Memory B cell (primary cell): ENCODE results near the gene ANKRD18B.
"Not testable (repeated sequence)": the region's sequence is repeated elsewhere in the genome, so short reads cannot be mapped to it uniquely, and the experiment has no call there.

ENCODE experiments used
- ATAC-seq: fragments of 150-1000 bp; cut with Tn5 transposase; 2 replicates; pipeline ENCODE4 v1.10.0; 2021; ENCODE audit warnings: low read depth, mild to moderate bottlenecking, moderate library complexity
- DNase-seq, 2 donors: peaks; one replicate each; pipeline ENCODE4 v3.0.0; 2022; ENCODE audit warnings: low spot score in 2 of 2
- H3K27ac Mint-ChIP-seq: one replicate; pipeline ENCODE4 v1.8.0; 2022; ENCODE audit warnings: mild to moderate bottlenecking, moderate library complexity, mixed read lengths
- H3K27me3 Mint-ChIP-seq: one replicate; pipeline ENCODE4 v1.8.0; 2022; ENCODE audit warnings: mixed read lengths
- H3K36me3 Mint-ChIP-seq: one replicate; pipeline ENCODE4 v1.8.0; 2022; ENCODE audit warnings: mild to moderate bottlenecking, mixed read lengths
- H3K4me1 Mint-ChIP-seq: one replicate; pipeline ENCODE4 v1.8.0; 2022; ENCODE audit warnings: mixed read lengths
- H3K4me3 Mint-ChIP-seq: one replicate; pipeline ENCODE4 v1.8.0; 2022; ENCODE audit warnings: mild to moderate bottlenecking, moderate library complexity, mixed read lengths
- H3K9me3 Mint-ChIP-seq: one replicate; pipeline ENCODE4 v1.8.0; 2022; ENCODE audit warnings: mixed read lengths

The ANKRD18B gene

DNA sequence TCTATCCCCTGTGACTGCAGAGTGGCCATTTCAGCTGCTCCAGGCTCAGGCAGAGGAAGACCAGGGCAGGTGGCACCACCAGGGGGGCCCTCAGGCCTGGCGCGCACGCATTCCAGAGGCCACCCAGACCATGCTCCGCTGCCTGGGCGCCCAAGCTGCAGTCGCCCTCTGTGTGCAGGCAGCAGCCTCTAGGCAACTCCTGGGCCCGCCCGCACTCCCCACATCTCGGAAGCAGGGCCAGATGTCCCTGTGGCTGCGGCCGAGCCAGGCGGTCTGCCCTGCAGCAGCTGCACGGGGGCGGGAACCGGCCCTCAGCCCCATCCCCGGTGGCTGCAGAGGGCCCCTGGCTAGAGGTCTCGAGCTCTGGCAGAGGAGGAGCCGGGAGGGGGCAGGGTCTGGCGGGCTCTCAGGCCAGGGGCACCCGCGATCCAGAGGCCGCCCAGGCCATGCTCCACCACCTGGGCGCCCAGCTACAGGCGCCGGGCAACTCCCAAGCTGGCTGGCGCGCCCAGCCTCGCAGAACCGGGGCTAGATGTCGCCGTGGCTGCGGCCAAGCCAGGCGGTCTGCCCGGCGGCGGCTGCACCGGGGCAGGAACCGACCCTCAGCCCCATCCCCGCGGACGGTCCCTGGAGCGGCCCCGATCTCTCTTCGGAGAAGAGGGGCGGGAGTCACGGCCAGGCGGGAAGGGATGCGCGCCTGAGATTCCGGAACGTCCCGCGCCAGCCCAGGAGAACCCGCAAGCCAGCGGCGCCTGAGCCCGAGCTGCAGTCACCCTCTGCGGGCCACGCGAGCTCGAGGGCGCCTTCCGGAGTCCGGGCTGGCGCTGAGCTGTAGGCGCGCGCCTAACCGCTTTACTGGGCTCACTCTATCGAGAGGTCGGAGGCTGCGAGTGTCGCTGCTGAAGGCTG is at the start of gene ANKRD18B:
Gene ANKRD18B, plus strand, starts transcription at position 855 of the 909 bp plus-strand sequence. CDS start 239 bp downstream, outside the sequence.
- not testable (repeated sequence) for H3K4me1 Mint-ChIP-seq, H3K36me3 Mint-ChIP-seq, H3K9me3 Mint-ChIP-seq, H3K27ac Mint-ChIP-seq
- DNase-seq: peak in 1 of 2 donors; percentile 24
- peaks cover 13% of the 10 kb centered on the region for H3K27me3 Mint-ChIP-seq
- H3K4me3 Mint-ChIP-seq: peak within 1 kb of the TSS; percentile 71
- ATAC-seq: peak; percentile 69

DNA sequence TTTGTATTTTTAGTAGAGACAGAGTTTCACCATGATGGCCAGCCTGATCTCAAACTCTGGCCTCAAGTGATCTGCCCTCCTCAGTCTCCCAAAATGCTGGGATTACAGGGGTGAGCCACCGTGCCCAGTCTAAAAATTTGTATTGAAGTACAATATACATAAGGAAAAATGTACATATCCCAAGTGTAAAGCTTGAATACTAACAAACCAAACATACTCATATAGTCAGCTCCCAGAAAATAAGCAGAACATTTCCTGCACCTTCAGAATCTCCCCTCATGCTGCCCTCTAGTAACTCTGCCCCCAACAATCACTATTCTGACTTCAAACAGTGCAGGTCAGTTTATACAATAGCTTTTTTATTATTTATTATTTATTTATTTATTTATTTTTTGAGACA is 48.7 kb upstream of the ANKRD18B start:
- peaks cover 6% of the 10 kb centered on the region for H3K36me3 Mint-ChIP-seq
- no peak overlapping the region for H3K4me3 Mint-ChIP-seq
- DNase-seq (no peak), ATAC-seq (no peak)
- H3K9me3 Mint-ChIP-seq: no peaks in the 10 kb centered on the region
- no peaks in the 10 kb centered on the region for H3K27me3 Mint-ChIP-seq
- no peak overlapping the region for H3K27ac Mint-ChIP-seq
- H3K4me1 Mint-ChIP-seq: peaks cover 4% of the 10 kb centered on the region

DNA sequence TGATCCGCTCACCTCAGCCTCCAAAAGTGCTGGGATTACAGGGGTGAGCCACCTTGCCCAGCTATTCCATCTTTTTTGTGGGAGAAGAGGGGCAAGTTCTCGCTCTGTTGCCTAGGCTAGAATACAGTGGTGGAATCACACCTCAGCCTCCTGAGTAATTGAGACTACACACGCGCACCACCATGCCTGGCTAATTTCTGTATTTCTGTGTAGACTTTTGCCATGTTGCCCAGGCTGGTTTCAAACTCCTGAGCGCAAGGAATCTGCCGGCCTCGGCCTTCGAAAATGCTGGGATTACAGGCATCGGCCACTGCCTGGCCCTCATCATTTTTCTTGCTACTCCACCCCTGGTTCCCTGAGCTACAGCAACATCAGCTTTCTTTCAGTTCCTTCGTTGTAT is 47.5 kb upstream of the ANKRD18B start:
- peaks cover 4% of the 10 kb centered on the region for H3K4me1 Mint-ChIP-seq
- H3K4me3 Mint-ChIP-seq: no peak overlapping the region
- ATAC-seq: no peak
- H3K27ac Mint-ChIP-seq: no peak overlapping the region
- no peaks in the 10 kb centered on the region for H3K9me3 Mint-ChIP-seq
- DNase-seq: no peak
- H3K36me3 Mint-ChIP-seq: peaks cover 3% of the 10 kb centered on the region
- no peaks in the 10 kb centered on the region for H3K27me3 Mint-ChIP-seq

DNA sequence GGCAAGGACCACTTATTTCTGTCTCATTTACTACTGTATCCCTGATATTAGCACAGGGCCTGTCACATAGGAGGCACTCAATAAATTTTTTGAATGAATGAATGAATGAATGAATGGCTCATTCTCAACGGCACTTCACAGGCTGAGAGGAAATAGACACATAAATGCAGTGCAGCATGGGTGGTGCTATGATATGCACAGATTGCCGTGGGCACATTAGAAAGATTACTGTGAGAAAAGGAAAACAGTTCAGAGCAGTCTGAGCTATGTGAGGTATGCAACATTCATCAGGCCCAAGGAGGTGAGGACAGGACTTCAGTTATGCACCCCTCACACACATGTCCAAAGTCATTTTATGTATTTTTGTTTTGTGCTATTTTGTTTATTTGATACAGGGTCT is 43.9 kb upstream of the ANKRD18B start:
- no peak overlapping the region for H3K27ac Mint-ChIP-seq
- no peak for ATAC-seq
- no peak overlapping the region for H3K4me3 Mint-ChIP-seq
- H3K9me3 Mint-ChIP-seq: no peaks in the 10 kb centered on the region
- no peaks in the 10 kb centered on the region for H3K36me3 Mint-ChIP-seq
- no peak for DNase-seq
- no peaks in the 10 kb centered on the region for H3K4me1 Mint-ChIP-seq
- peaks cover 2% of the 10 kb centered on the region for H3K27me3 Mint-ChIP-seq

DNA sequence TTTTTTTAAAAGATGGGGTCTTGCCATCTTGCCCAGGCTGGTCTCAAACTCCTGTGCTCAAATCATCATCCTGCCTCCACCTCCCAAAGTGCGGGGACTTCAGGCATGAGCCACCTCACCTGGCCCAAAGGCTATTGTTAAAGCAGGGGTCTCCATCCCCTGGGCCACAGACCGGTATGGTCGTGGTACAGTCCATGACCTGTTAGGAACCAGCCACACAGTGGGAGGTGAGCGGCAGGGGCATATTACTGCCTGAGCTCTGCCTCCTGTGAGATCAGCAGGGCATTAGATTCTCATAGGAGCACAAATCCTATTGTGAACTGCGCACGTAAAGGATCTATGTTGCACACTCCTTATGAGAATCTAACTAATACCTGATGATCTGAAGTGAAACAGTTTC is 43.1 kb upstream of the ANKRD18B start:
- ATAC-seq (no peak), DNase-seq (no peak)
- Mint-ChIP-seq H3K4me3 (no peak overlapping the region), H3K36me3 (no peaks in the 10 kb centered on the region), H3K27me3 (peaks cover 3% of the 10 kb centered on the region), H3K9me3 (no peaks in the 10 kb centered on the region), H3K4me1 (no peaks in the 10 kb centered on the region), H3K27ac (no peak overlapping the region)

DNA sequence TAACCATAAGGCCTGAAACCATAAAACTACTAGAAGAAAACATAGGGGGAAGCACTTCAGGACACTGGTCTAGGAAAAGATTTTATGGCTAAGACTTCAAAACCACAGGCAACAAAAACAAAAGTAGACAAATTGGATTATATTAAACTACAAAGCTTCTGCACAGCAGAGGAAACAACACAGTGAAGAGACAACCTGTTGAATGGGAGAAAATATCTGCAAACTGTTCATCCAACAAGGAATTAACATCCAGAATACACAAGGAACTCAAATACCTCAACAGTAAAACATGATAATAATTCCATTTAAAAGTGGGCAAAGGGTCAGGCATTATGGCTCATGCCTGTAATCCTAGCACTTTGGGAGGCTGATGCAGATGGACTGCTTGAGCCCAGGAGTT is 38.7 kb upstream of the ANKRD18B start:
- H3K36me3 Mint-ChIP-seq, DNase-seq, H3K27me3 Mint-ChIP-seq, H3K4me3 Mint-ChIP-seq, ATAC-seq, H3K27ac Mint-ChIP-seq, H3K4me1 Mint-ChIP-seq, H3K9me3 Mint-ChIP-seq: not testable (repeated sequence)

DNA sequence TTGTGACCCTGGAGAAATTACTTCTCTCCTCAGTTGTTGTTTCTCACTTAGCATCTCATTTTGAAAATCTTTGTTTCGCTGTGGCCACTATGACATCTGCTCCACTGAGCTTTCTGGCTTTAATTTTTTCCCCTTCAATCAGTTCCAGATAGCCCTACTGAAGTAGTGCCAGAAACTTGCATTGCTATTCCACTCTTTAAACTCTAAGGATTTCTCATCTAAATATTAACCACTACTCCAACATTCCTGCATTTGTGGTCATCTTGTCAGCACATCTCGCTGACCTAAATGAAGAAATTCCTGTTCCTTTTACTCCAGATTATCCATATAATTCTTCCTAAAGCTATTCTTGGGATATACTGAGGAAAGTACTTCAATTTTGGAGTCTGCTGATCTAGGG is 35.0 kb upstream of the ANKRD18B start:
- DNase-seq: no peak
- no peak overlapping the region for H3K4me3 Mint-ChIP-seq
- H3K4me1 Mint-ChIP-seq: no peaks in the 10 kb centered on the region
- ATAC-seq: no peak
- no peak overlapping the region for H3K27ac Mint-ChIP-seq
- peaks cover 13% of the 10 kb centered on the region for H3K27me3 Mint-ChIP-seq
- H3K36me3 Mint-ChIP-seq: no peaks in the 10 kb centered on the region
- no peaks in the 10 kb centered on the region for H3K9me3 Mint-ChIP-seq

DNA sequence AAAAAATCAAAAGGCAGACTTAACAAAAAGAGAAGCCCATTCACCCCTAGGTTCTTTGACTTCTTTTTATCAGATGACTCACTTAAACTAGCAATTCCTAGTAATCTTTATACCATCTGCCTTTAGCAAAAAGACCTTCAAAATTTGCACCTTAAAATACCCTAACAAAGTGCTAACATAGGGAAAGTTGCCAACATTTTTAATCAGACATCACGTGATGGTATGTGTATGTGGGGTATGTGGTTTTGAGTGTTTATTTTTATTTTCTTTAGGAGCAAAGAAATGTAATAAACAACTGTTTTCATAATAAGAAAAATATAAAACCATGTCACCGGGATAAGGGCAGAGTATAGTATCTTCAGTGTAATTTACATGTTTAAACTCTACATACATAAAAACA is 30.2 kb upstream of the ANKRD18B start:
- DNase-seq, H3K4me1 Mint-ChIP-seq, H3K4me3 Mint-ChIP-seq, H3K9me3 Mint-ChIP-seq, ATAC-seq, H3K27ac Mint-ChIP-seq, H3K36me3 Mint-ChIP-seq: not testable (repeated sequence)
- peaks cover 13% of the 10 kb centered on the region for H3K27me3 Mint-ChIP-seq

DNA sequence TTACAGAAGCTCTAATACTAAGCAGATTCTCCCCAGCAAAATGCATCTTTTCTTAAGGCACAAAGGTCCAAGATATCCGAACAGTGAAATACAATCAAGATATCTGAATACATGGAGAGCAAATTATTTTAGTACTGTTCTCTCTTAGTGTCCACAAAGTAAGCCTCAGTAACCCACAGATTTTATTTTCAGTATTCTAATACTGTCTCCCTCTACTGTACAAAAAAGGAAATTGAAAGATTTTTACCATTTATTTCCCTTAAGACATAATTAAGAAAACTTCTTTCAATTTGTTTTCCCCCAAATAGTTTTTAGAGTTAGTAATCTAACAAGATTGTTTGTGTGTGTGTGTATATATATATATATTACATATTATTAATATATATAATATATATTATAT is 25.7 kb upstream of the ANKRD18B start:
- no peak for ATAC-seq
- no peaks in the 10 kb centered on the region for H3K9me3 Mint-ChIP-seq
- no peak overlapping the region for H3K4me3 Mint-ChIP-seq
- no peaks in the 10 kb centered on the region for H3K4me1 Mint-ChIP-seq
- H3K27ac Mint-ChIP-seq: no peak overlapping the region
- no peak for DNase-seq
- peaks cover 3% of the 10 kb centered on the region for H3K27me3 Mint-ChIP-seq
- H3K36me3 Mint-ChIP-seq: no peaks in the 10 kb centered on the region

DNA sequence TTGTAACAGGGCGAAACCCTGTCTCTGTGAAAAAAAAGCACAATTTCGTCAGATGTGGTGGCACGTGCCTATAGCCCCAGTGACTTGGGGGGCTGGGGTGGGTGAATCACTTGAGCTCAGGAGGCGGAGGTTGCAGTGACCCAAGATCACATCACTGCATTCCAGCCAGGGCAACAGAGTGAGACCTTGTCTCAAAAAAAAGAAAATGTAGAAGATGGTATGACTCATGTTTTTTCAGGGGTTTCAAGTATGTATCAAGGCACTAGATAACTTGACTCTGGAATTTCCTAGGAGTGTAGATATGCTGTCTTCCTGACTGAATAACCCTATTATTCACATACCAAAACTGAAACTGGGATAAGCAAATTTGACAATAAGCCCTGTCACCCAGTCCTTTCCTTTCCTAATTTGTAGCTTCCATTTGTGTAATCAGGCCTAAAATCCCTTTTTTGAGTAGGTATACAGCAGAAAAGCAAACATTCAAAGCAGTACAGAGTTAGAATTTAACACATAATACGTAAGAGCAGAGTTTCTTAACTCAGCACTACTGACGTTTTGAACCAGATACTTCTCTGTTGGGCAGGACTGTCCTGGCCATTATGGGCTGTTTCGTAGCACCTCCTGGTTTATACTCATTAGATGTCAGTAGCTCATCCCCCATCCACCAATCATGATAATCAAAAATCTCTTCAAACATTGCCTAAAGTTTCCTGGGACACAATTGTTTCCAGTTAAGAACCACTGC is 17.3 kb upstream of the ANKRD18B start:
- DNase-seq (no peak), ATAC-seq (no peak)
- peaks cover 3% of the 10 kb centered on the region for H3K27me3 Mint-ChIP-seq
- no peaks in the 10 kb centered on the region for H3K9me3 Mint-ChIP-seq
- no peaks in the 10 kb centered on the region for H3K36me3 Mint-ChIP-seq
- H3K4me1 Mint-ChIP-seq: peaks cover 2% of the 10 kb centered on the region
- H3K27ac Mint-ChIP-seq: no peak overlapping the region
- no peak overlapping the region for H3K4me3 Mint-ChIP-seq

DNA sequence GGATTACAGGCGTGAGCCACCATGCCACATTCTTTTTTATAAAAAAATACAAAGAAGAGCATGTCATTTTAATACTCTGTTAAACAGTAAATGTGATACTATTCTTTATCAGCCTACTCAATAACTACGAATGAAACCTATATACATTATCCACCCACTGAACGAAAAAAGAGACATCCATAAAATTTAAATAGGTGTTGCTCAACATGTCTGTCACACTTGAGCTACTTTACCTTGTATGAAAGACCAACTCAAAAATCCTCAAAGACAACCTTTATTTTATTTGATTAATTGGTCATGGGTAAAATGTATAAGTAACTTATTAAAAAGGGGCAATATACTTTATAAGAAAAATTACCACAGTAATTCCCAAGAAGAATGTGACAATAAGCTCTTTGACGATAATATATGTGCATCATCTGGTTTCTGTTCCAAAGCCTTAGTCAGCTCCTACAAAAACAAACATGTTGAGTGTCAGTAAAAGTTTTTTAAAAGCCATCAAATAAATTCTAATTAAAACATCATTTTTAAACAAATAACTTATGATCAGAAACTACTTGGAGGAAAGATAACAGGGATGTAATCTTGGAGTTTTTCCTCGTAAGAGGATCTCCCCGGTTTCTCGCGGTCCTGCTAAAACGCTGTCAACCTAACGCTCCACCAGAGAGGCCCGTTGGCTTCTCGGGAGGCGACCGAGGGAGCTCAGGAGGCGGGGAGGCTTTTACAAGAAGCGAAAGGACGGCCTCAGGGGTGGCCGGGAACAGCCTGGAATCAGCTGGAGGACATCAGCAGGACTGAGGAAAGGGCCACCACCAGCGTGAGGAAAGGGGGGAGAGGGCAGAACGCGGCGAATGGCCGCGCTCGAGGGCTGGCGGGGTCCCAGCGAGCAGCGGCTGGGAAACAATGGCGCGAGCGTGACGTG is 13.5 kb upstream of the ANKRD18B start:
- peaks cover 3% of the 10 kb centered on the region for H3K27me3 Mint-ChIP-seq
- peaks cover 2% of the 10 kb centered on the region for H3K4me1 Mint-ChIP-seq
- no peak overlapping the region for H3K27ac Mint-ChIP-seq
- H3K36me3 Mint-ChIP-seq: no peaks in the 10 kb centered on the region
- DNase-seq: peak in 1 of 2 donors; percentile 20
- peak overlapping the region; percentile 92 for H3K4me3 Mint-ChIP-seq
- H3K9me3 Mint-ChIP-seq: no peaks in the 10 kb centered on the region
- peak; percentile 49 for ATAC-seq

DNA sequence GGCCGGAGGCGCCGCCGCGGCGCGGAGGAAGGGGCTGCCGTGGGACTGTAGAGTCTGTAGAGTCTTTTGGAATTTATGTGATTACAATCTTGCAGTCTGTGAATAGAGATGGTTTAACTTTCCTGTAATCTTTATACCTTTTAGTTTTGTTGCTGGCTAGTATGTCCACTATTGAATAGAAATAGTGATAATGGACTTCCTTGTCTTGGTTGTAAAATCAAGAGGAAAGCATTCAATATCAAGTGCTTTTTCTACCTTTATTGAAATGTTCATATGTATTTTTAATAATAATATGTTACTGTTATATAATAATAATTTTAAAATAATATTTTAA is 12.9 kb upstream of the ANKRD18B start:
- peak overlapping the region; percentile 92 for H3K4me3 Mint-ChIP-seq
- not testable (repeated sequence) for H3K27me3 Mint-ChIP-seq, H3K4me1 Mint-ChIP-seq, H3K36me3 Mint-ChIP-seq, H3K27ac Mint-ChIP-seq, DNase-seq, H3K9me3 Mint-ChIP-seq, ATAC-seq

DNA sequence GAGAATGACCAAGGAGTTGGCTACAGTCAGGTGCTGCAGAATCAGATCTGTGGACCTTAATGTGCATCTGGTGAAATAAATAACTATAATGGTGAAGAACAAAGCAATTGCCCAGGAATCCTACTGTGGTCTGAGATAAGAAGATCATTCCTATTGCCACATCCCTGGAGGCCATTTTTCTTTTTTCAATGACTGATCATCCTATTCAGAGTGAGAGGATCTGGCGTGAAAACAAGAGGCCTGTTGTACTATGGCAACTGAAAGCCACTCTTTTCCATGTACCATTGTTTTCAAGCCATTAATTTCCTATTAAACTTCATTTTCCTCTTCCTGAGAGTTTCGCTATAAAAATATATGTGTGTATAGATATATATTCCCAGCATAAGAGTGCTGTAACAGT is 11.5 kb upstream of the ANKRD18B start:
- not testable (repeated sequence) for ATAC-seq, H3K9me3 Mint-ChIP-seq, DNase-seq, H3K4me3 Mint-ChIP-seq, H3K27me3 Mint-ChIP-seq, H3K4me1 Mint-ChIP-seq, H3K36me3 Mint-ChIP-seq, H3K27ac Mint-ChIP-seq
